WI38 (cell line): ENCODE data around the gene LYRM1.
"Not testable (repeated sequence)": the region's sequence is repeated elsewhere in the genome, so short reads cannot be mapped to it uniquely, and the experiment has no call there.

Source experiments
- H3K4me3 ChIP-seq: 2 replicates; pipeline ENCODE4 v1.5.1; 2011; ENCODE audit warnings: low read depth, mild to moderate bottlenecking, control low read depth, low read length
- CTCF ChIP-seq: IDR thresholded peaks from 2 replicates; pipeline ENCODE4 v1.5.1; 2012; ENCODE audit warnings: low read depth, mild to moderate bottlenecking, control low read depth, low read length

LYRM1 gene

DNA sequence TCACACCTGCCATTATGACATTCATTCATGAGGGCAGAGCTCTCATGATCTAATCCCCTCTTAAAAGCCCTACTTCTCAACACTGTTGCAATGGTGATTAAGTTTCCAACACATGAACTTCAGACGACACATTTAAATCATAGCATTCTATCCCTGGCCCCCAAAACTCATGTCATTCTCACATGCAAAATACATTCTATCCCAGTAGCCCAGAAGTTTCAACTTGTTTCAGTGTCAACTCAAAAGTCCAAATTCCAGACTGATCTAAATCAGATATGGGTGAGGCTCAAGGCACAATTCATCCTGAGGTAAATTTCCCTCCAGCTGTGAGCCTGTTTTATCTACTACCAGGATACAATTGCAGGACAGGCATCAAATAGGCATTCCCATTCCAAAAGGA is 25.2 kb downstream of the LYRM1 start:
- no peak overlapping the region for H3K4me3 ChIP-seq
- no peak for TF ChIP-seq CTCF

GRCh38 chr16:20928774-20929411 is 28.3 kb downstream of the LYRM1 start:
- TF ChIP-seq CTCF: no peak

DNA sequence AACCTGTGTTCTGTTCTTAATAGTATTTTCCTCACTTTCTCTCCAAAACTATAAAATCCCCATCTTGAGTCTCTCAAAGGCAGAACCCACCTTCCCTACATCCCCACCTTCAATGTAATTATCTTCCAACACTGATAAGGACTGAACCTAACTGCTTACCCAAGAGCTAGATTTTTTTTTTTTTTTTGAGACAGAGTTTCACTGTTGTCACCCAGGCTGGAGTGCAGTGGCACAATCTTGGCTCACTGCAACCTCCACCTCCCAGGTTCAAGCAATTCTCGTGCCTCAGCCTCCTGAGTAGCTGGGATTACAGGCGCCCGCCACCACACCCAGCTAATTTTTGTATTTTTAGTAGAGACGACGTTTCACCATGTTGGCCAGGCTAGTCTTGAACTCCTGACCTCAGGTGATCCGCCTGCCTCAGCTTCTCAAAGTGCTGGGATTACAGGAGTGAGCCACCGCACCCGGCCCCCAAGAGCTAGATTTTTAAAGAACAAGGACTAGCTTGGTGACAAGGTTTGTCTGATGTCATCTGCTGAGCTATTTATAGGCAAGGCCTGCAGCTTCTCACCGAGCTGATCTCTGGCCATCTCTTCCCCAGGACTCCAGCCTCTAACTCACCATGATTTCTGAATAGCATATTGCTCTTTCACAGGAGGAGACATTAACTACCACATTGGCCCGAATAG is 29.2 kb downstream of the LYRM1 start:
- H3K4me3 ChIP-seq: not testable (repeated sequence)

More at GRCh38 chr16:20928774-20929411, 28.3 kb downstream of the LYRM1 start:
- no peak overlapping the region for H3K4me3 ChIP-seq

- TF ChIP-seq CTCF: no peak
- no peak overlapping the region for H3K4me3 ChIP-seq
These were observed 29.8 kb downstream of the LYRM1 start for GRCh38 chr16:20930365-20930690.

DNA sequence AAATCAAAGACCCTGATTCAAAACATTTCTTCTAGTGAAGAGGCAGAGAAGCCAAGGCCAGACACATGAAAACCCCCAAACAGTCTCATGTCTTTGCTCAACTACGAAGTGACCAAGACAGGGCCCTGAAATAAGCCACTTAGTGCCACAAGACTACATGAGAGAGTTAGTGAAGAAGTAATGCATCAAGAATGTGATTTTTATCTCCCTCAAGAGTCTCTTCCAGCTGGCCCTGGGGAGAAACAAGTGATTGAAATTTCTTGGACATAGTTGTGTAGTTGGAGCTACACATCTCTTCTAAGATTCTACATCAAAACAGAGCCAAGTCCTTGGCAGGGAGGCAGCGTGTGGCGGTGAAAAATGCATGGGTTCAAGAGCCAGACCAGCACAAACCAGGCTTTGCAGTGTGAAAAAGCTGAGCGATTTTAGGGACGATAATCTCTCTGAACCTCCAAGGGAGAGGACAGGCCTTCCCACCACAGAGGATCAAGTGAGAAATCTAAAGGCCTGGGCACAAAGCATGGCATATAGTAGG is 30.6 kb downstream of the LYRM1 start:
- no peak for TF ChIP-seq CTCF

GRCh38 chr16:20933589-20933988 is 33.0 kb downstream of the LYRM1 start:
- no peak for TF ChIP-seq CTCF
- no peak overlapping the region for H3K4me3 ChIP-seq

More for the DNA sequence above, 30.6 kb downstream of the LYRM1 start:
- no peak overlapping the region for H3K4me3 ChIP-seq

DNA sequence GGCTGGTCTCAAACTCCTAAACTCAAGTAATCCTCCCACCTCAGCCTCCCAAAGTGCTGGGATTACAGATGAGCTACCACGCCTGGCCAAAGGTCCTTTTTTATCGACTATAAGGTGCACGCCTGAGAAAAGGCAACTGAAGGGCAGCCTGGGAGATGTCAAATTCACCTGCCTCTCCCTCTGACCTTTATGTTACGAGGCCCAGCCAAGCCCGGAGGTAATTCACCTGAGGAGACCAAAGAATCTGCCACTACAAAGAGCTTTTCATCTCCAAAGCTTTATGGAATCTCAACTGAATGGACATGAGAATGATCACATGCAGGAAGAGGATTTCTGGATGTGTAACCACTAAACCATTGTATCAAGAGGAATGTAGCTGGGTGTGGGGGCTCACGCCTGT is 37.2 kb downstream of the LYRM1 start:
- no peak for TF ChIP-seq CTCF
- no peak overlapping the region for H3K4me3 ChIP-seq
